DMS79 (cell line): ENCODE data around the gene ASCC3.
"Not testable (repeated sequence)": the region's sequence is repeated elsewhere in the genome, so short reads cannot be mapped to it uniquely, and the experiment has no call there.

Source experiments
- DNase-seq: peaks from one replicate; lab custom pipeline; 2025; lab: John Stamatoyannopoulos, UW

The ASCC3 gene

DNA sequence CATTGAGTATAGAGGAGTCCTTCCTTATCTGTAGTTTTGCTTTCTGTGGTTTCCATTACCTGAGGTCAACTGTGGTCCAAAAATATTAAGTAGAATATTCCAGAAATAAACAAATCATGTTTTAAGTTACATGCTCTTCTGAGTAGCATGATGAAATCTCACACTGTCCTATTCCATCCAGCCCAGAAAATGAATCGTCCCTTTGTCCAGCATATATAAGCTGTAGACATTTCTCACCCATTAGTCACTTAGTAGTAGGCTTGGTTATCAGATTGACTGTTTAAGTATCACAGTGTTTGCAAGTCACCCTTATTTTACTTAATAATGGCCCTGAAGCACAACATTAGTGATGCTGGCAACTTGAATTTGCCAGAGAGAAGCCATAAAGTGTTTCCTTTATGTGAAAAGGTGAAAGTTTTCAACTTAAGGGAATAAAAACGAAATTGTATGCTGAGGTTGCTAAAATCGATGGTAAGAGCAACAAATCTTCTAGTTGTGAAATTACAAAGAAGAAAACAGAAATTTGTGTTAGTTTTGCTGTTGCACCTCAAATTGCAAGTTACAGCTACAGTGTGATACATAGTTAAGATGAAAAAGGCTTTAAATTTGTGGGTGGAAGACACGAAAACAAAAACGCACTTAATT, 217.8 kb downstream of the ASCC3 start:
- no peak for DNase-seq

DNA sequence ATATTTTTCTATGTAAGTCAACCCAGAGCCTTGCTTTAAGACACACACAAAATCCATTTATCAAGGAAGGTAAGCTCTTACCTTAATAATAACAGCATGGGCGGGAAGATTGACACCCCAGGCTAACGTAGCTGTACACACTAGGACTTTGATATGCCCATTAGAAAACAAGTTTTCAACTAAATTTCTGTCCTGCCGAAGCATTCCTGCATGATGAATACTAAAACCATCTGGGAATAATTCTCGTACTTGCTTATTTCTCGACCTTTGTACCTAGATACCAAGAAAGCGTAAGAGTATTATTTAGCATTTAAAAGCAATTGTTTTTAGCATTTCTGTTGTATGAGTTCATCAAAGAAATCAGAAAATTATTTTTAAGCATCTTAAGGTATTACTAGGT, 218.9 kb downstream of the ASCC3 start:
- no peak for DNase-seq

DNA sequence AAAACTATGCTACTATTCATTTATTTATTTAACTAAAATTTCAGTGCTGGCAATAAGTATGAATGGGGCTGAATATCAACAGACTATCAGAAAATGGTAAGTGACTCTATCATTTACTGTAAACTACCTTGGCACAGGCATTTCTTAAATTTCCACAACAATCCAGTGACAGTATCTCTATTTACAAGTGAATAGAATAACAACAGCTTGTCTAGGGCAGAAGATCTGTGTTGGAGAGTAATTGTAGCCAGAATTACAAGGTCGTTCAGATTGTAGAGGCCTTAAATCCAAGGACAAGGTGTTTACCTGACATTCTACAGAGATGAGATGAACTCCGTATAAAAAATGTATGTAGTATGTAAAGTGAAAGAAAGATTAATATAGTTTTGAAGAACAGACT, 222.6 kb downstream of the ASCC3 start:
- DNase-seq: no peak

DNA sequence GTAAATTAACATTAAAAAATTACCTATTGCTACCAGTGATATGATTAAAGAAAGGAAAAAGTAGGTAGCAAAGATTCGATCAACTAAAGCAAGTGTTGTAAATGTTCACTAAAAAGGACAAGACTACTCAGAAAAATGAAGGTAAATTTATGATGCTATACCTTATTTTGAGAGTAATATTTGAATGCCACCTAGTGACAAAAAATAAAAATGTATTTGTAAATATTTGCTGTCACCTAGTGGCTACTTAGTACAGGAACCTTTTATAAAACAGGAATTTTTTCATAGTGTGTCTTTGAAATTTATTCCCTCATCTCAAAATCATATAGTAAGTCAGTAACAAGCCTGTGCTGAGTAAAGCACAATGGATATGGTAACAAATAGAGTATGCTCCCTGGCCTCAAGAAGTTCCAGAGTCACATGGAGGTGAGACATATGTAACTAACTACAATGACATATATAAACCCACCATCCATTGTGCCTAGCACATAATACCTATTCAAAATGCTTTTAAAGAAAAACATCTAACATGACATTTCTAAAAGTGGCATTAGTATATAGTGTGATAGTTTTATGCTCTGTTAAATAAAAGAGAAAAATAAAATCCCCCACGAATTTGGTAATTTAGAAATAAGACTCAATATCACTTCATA, 223.3 kb downstream of the ASCC3 start:
- no peak for DNase-seq

DNA sequence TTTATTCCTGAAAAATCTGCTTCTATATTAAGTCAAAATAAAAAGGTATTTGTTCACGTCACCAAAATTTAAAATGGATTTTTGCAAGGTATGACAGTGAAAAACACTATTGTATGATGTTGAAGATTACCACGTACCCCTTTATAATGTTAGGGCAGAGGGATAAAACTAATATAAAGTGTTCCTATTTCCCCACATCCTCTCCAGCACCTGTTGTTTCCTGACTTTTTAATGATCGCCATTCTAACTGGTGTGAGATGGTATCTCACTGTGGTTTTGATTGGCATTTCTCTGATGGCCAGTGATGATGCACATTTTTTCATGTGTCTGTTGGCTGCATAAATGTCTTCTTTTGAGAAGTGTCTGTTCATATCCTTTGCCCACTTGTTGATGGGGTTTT, 240.0 kb downstream of the ASCC3 start:
- DNase-seq: not testable (repeated sequence)

DNA sequence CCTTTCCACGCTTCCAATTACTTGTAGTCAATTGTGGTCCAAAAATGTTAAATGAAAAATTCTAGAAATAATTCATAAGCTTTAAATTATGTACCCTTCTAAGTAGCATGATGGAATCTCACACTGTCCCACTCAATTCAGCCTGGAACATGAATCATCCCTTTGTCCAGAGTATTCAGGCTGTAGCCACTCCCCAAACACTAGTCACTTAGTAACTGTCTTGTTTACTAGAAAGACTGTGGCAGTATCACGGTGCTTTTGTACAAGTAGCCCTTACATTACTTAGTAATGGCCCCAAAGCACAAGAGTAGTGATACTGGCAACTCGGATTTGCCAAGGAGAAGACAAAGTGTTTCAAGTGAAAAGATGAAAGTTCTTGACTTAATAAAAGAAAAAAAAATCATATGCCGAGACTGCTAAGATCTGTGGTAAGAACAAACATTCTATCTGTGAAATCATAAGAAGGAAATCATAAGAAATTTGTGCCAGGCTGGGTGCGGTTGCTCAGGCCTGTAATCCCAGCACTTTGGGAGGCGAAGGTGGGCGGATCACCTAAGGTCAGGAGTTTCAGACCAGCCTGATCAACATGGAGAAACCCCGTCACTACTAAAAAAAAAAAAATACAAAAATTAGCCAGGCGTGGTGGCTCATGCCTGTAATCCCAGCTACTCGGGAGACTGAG, 247.9 kb downstream of the ASCC3 start:
- DNase-seq: no peak

DNA sequence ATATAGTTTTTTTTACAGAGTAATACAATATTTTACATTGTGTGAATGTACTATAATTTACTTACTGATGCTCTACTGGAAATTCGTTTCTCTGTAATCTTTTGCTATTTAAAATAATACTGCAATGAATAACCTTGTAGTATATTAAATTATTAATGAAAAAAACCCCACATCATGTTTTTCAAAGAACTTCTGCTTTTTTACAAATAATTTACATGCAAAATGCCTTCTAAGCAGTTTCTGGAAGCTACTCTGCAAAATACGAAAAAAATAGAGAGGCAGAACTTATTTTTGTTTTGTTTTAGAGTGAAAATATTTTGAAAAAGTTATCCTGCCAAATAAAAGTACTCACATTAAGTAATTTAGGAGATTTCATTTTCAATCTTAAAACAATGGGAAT, 250.6 kb downstream of the ASCC3 start:
- DNase-seq: no peak

DNA sequence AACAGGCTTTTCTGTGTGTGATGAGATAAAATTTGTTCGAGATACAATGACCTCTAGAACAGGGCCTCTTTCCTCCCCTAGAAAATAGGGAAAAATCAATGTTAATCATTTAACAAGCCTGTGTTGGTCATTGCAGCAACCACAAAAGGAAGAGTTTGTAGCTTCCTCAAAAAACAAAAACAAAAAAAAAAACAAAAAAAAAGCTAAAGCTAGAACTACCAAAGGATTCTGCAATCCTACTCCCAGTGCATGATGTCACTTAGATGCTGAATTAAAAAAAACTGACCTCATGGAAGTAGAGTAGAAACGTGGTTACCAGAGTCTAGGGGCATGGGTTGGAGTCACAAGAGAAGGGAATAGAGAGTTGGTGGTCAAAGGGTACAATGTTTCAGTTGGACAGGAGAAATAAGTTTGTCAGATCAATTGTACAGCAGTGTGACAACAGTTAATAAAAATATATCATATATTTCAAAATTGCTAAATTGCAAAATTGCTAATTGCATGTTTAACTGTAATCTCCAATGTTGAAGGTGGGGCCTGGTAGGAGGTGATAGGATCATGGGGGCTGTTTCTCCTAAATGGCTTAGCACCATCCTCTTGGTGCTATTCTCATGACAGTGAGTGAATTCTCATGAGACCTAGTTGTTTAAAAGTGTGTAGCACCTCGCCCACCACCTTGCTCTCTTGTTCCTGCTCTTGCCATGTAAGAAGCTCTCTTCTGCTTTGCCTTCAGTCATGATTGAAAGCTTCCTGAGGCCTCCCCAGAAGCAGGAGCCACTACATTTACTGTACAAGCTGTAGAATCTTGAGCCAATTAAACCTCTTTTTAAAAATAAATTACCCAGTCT, 253.0 kb downstream of the ASCC3 start:
- no peak for DNase-seq

DNA sequence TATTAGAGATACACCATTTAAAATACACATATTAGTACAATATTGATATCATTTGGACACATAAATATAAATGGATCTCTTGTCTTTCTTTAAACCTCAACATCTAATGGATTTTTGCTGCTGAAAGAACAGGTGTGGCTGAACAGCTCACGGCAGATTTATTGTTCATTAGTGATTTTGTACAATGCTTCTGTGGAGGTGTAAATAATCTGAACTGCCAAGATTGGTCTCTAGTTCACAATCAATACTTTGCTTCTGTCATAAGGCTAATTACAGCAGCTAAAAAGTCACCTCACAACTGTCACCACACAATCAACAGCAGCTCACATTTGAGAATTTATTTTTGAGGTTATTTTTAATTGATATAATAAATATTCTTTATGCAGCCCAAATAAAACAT, 254.4 kb downstream of the ASCC3 start:
- DNase-seq: no peak

DNA sequence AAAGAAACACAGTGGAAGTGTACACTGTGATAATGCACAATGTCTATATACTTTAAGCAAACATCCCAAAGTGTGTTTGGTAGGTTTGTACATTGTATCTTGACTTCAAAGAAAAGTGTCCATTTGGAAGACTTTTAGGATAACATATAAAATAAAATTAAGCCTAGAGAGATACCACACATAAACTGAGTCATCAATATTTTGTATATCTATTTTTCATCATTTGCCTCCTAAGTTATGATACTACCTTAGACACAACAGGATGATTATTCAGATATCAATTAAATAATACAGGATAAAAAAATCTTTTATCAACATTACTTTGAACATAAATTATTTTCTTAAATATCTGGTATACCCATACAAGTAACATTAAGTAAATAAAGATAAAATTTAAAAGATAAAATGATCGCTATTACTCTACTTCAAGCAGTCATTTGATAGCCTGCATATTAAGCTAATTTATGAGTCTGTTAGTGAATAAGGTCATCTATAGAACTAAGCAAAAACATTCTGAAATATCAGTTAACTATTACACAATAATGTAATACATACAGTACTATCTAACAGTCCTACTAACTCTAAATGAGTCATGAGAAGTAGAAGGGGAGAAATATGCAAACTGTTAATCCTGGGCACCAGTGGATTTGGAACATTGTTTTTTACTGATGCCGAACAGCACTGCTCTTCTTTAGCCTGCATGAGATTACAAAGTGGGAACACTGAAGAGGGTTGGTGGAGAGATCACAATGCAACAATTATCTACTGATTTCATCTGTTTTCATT, 258.0 kb downstream of the ASCC3 start:
- DNase-seq: no peak

DNA sequence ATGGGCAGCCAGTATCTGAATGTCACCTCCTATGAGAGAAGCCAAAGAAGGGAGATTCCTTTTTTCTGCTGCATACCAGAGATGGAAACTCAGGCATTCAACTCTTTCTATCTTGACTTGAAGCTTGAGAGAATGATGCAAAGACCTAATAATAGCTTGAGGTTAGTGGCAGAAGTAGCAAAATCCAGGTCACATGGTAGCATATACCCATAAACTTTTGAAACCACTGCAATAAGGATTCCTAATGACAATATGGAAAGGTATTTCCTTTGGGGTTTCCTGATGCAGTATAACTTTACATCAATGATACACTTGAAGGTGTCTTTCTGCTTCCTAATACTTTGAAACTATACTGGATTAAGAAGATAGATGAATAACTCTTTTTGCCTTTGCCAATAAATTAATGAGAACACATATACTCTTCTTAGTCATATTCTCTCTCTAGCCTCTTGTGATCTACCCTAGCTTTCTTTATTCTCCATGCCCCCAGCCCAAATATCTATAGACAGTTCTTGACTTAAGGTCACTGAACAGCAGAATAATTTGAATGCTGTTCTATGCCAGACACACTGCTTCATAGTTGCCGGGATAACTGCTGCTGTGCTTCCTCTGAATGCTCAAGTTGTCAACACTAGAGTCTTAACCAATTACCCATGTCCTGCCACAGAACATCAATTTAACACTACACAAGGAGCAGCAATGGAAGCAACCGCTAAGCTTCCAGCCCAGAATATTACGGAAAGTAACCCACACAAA, 260.9 kb downstream of the ASCC3 start:
- no peak for DNase-seq

DNA sequence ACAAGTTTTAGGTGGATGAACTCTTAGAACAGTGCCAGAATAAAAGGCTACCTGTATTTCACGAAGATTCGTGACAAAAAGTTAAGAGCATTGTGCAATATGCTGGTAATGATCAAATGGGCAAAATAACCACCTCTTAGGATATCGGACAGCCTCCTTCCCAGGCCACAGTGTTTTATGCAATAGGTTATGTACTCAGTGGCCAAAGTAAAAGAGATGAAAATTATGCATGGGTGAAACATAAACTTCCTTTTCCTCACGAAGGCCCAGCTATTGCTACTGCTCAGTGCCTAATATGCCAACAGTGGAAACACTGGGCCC, 262.8 kb downstream of the ASCC3 start:
- no peak for DNase-seq

DNA sequence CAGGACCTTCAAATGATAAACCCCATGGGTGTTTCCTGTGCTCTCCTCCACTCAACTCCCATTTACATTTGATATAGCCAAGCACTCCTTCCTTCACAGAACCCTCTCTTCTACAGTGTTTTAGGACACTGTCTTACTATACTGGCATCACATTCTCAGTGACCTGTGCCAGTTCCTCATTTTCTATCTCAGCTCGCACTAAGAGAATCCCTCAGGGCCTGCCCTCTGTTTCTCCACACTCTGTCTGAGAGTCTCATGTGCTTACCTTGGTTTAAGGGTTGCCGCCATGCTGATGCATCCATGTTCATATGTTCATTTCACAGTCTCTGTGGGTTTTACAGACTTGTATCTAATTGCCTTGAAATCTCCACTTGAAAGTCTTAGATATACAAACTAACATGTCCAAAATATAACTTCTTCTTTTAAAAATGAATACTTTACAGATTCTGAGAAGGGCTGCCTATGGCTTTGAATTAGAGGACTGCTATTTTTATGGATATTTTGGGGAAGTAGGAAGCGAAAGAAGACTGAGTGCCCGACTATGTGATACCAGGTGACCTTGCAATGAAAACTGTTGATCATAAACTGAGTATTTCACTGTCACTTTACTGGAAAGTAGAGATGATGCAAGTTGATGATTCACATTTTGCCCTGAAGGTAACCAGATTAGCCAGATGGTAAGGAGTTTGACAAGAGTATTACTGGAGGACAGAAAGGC, 263.3 kb downstream of the ASCC3 start:
- DNase-seq: no peak

DNA sequence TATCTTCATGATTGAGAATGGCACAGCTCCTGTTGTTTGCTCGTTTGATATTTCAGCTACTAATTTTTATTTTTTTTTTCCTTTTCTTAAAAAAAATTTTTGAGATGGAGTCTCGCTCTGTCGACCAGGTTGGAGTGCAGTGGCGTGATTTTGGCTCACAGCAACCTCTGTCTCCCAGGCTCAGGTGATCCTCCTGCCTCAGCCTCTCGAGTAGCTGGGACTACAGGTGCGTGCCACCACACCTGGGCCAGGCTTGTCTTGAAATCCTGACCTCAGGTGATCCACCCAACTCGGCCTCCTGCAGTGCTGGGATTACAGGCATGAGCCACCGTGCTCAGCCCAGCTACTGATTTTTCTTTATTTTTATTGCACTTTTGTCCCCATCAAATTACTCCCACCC, 266.2 kb downstream of the ASCC3 start:
- DNase-seq: no peak

DNA sequence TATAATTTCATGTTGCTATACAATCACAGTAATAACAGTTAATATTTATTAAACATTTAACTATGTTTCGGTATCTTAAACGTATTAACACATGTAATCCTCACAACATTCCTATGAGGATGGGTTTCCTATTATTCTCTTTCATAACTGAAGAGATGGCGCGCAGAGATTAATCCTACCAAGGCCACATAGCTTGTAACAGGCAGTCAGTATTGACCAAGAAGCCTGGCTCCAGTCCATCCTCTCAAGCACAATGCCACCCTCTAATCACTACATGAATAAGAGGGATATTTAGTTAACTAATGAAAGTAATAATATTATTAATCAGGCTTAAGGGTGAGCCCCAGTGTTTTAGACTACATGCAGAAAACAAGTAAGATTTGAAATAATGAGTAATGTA, 266.7 kb downstream of the ASCC3 start:
- no peak for DNase-seq

DNA sequence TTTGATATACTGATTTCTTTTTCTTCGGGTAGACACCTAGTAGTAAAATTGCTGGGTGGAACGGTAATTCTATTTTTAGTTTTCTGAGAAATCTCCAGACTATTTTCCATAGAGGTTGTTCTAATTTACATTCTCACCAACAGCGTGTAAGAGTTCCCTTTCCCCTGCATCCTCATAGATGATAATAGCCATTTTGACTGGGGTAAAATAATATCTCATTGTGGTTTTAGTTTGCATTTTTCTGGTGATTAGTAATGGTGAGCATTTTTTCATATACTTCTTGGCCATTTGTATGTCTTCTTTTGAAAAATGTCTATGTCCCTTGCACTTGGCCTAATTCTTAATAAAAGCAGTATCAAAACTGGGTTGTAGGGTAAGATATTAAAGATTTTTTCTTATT, 267.5 kb downstream of the ASCC3 start:
- no peak for DNase-seq

DNA sequence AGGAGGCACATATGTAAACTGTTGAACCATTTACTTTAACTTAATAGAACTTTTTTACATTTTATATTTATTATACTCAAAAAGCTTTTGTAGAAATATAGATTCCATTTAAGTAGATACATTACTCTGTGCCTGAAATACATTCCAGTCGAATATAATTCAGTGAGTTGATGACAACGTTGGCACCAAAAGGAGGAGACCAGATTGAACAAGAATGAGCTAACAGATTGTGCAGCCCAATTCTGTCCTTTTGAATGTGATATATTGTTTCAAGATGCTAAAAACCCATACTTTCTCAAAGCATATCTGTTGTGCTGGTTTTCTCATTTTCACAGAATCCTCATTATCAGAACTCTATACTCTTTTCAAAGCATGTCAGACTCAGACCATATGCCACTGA, 269.0 kb downstream of the ASCC3 start:
- DNase-seq: no peak

DNA sequence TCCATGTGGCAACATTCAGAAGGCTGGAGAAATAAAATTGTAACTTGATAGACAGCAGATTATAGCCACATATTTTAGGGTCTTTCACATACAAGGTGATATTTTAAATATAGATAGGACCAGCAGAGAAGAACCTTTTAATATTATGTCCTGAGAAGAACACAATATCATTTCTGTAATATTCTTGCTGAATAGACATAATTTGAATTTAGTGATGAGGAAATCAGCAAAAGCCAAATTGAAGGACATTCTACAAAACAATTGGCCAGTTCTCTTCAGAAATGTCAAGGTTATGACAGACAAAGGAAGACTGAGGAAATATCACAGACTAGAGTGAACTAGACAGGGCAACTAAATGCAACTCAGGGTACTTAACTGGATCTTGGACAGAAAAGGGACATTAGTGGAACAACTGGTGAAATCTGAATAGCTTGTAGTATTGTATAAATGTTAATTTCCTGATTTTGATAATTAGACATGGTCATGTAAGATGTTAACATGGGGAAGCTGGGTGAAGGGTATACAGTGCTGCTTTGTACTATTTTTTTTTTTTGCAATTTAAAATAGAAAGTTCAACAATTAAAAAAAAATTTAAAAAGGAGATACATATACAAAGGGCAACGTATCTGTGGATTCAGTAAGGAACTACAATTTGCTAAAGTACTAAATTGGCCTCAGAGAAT, 281.9 kb downstream of the ASCC3 start:
- DNase-seq: no peak

DNA sequence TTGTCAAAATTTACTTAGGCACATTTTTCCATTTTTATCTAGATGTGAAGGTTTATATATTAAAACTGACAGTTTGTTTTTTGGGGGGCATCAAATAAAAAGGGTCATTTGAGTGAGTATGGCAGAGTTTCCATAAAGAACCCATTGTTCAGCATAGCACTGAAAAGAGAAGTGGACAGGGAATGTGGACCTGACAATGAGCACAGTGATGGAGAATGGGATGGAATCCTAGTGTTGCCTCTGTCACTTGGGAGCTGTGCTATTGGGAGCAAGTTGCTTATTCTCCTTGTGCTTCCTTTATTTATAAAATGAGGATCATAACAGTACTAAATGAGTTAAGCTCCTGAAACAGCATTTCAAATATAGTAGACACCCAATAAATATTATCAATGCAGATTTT, 285.7 kb downstream of the ASCC3 start:
- DNase-seq: no peak

DNA sequence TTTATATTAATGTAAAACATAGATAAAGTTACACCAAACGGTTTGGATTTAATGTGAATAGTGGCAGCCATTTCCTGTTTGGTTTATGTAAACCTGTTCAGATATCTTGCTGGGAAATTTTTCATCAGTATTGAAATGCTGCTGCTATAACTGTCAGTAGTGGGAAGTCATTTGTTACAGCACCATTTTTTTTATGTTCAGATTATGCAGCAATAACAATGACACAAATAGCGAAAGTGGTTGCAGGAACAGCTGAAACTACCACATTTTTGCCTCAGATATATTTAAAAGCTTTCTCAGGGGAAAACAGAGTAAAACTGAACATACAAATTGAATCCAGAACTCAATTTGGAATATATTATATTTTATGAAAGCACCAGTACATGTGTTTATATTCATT, 287.6 kb downstream of the ASCC3 start:
- no peak for DNase-seq
